MM.1S (cell line): Measurements from ENCODE around the gene IRAK4.

Experiments
- DNase-seq: peaks from one replicate; pipeline ENCODE4 v3.0.0-alpha.2; 2015
- H2AFZ ChIP-seq: fragments of 300-600 bp; sonication (generic); 2 replicates; pipeline ENCODE4 v1.6.0; 2016; ENCODE audit warnings: antibody characterized with exemption, low read length
- H3F3A ChIP-seq: fragments of 300-600 bp; sonication (generic); 2 replicates; pipeline ENCODE4 v1.6.1; 2016; ENCODE audit warnings: mild to moderate bottlenecking, antibody characterized with exemption, low read length, moderate library complexity, mixed read lengths; ENCODE audit not compliant: insufficient read depth
- H3K27ac ChIP-seq: fragments of 300-600 bp; sonication (generic); 2 replicates; pipeline ENCODE4 v1.5.1; 2016; ENCODE audit warnings: mild to moderate bottlenecking, low read length
- H3K27me3 ChIP-seq: fragments of 300-600 bp; sonication (generic); replicated peaks from 2 replicates; pipeline ENCODE4 v1.6.0; 2016; ENCODE audit warnings: low read length; ENCODE audit not compliant: insufficient read depth
- H3K36me3 ChIP-seq: fragments of 300-600 bp; sonication (generic); replicated peaks from 2 replicates; pipeline ENCODE4 v1.6.1; 2016; ENCODE audit warnings: mild to moderate bottlenecking, low read length, mixed read lengths; ENCODE audit not compliant: insufficient read depth
- H3K4me1 ChIP-seq: fragments of 300-600 bp; sonication (generic); 2 replicates; pipeline ENCODE4 v1.6.1; 2016; ENCODE audit warnings: low read length, mixed read lengths
- H3K4me2 ChIP-seq: fragments of 300-600 bp; sonication (generic); 2 replicates; pipeline ENCODE4 v1.6.0; 2016; ENCODE audit warnings: low read depth, low read length
- H3K4me3 ChIP-seq: fragments of 300-600 bp; sonication (generic); 2 replicates; pipeline ENCODE4 v1.5.1; 2016; ENCODE audit warnings: low read length, mixed read lengths
- H3K79me2 ChIP-seq: fragments of 300-600 bp; sonication (generic); 2 replicates; pipeline ENCODE4 v1.6.1; 2016; ENCODE audit warnings: mixed run types, low read length, mixed read lengths
- H3K9ac ChIP-seq: fragments of 300-600 bp; sonication (generic); 2 replicates; pipeline ENCODE4 v1.6.1; 2016; ENCODE audit warnings: low read length, mixed read lengths
- H3K9me2 ChIP-seq: fragments of 300-600 bp; sonication (generic); replicated peaks from 2 replicates; pipeline ENCODE4 v1.6.1; 2016; ENCODE audit warnings: mild to moderate bottlenecking, low read length, mixed read lengths; ENCODE audit not compliant: insufficient read depth
- H3K9me3 ChIP-seq: fragments of 300-600 bp; sonication (generic); replicated peaks from 2 replicates; pipeline ENCODE4 v1.6.1; 2016; ENCODE audit warnings: mild to moderate bottlenecking, low read length, mixed read lengths; ENCODE audit not compliant: insufficient read depth
- H4K20me1 ChIP-seq: fragments of 300-600 bp; sonication (generic); 2 replicates; pipeline ENCODE4 v1.6.1; 2016; ENCODE audit warnings: mild to moderate bottlenecking, low read length, moderate library complexity, mixed read lengths; ENCODE audit not compliant: insufficient read depth
- CTCF ChIP-seq: fragments of 300-600 bp; sonication (generic); IDR thresholded peaks from 2 replicates; pipeline ENCODE4 v1.5.1; 2016; ENCODE audit warnings: antibody characterized with exemption, low read length, mixed read lengths
- EZH2 ChIP-seq: fragments of 300-600 bp; sonication (generic); optimal IDR thresholded peaks from 2 replicates; pipeline ENCODE3; 2017; ENCODE audit warnings: low read depth, mild to moderate bottlenecking, antibody characterized with exemption, low read length, mixed read lengths
- EZH2phosphoT487 ChIP-seq: fragments of 300-600 bp; sonication (generic); IDR thresholded peaks from 2 replicates; pipeline ENCODE4 v1.6.1; 2018; ENCODE audit warnings: antibody characterized with exemption, low read length

Gene IRAK4

GRCh38 chr12:43824207-43824775, 65.5 kb downstream of the IRAK4 start:
- H2AFZ ChIP-seq, result no peak overlapping the region

GRCh38 chr12:43826681-43827080, 67.9 kb downstream of the IRAK4 start:
- no peak for TF ChIP-seq EZH2phosphoT487
- TF ChIP-seq CTCF, result no peak
- no peak for TF ChIP-seq EZH2
- Histone ChIP-seq H3K27ac (no peak overlapping the region), H3K79me2 (no peaks in the 10 kb centered on the region)

More at GRCh38 chr12:43824207-43824775, 65.5 kb downstream of the IRAK4 start:
- Histone ChIP-seq H4K20me1 (no peaks in the 10 kb centered on the region), H3K4me2 (no peak overlapping the region), H3K9me2 (no peaks in the 10 kb centered on the region), H3K4me1 (no peaks in the 10 kb centered on the region), H3K27ac (no peak overlapping the region), H3F3A (no peaks in the 10 kb centered on the region), H3K27me3 (no peaks in the 10 kb centered on the region), H3K36me3 (no peaks in the 10 kb centered on the region), H3K4me3 (no peak overlapping the region), H3K79me2 (no peaks in the 10 kb centered on the region), H3K9ac (no peak overlapping the region), H3K9me3 (no peaks in the 10 kb centered on the region)
- DNase-seq, result no peak
- no peak for TF ChIP-seq CTCF
- TF ChIP-seq EZH2, result no peak
- TF ChIP-seq EZH2phosphoT487, result no peak

GRCh38 chr12:43827093-43827492, 68.3 kb downstream of the IRAK4 start:
- H3K9me2 ChIP-seq, result no peaks in the 10 kb centered on the region
- no peak overlapping the region for H3K4me3 ChIP-seq
- no peak for TF ChIP-seq EZH2
- H3K79me2 ChIP-seq, result no peaks in the 10 kb centered on the region
- no peak overlapping the region for H3K27ac ChIP-seq
- H2AFZ ChIP-seq, result no peak overlapping the region
- no peaks in the 10 kb centered on the region for H3K9me3 ChIP-seq
- H3F3A ChIP-seq, result no peaks in the 10 kb centered on the region
- no peaks in the 10 kb centered on the region for H3K36me3 ChIP-seq
- H3K4me1 ChIP-seq, result no peaks in the 10 kb centered on the region
- no peak overlapping the region for H3K9ac ChIP-seq
- H3K4me2 ChIP-seq, result no peak overlapping the region
- H3K27me3 ChIP-seq, result no peaks in the 10 kb centered on the region
- DNase-seq, result no peak
- H4K20me1 ChIP-seq, result no peaks in the 10 kb centered on the region

More at GRCh38 chr12:43826681-43827080, 67.9 kb downstream of the IRAK4 start:
- Histone ChIP-seq H3K4me2 (no peak overlapping the region), H3K9me3 (no peaks in the 10 kb centered on the region), H3K27me3 (no peaks in the 10 kb centered on the region), H3K9me2 (no peaks in the 10 kb centered on the region), H3K4me1 (no peaks in the 10 kb centered on the region), H3K36me3 (no peaks in the 10 kb centered on the region), H2AFZ (no peak overlapping the region), H3K4me3 (no peak overlapping the region), H3F3A (no peaks in the 10 kb centered on the region), H4K20me1 (no peaks in the 10 kb centered on the region), H3K9ac (no peak overlapping the region)
- no peak for DNase-seq

GRCh38 chr12:43832463-43833168, 73.9 kb downstream of the IRAK4 start:
- Histone ChIP-seq H3K4me2 (no peak overlapping the region), H3K9ac (no peak overlapping the region), H3K9me2 (no peaks in the 10 kb centered on the region), H3K4me1 (peaks cover 6% of the 10 kb centered on the region; the same call in 1 of the 2 replicates), H4K20me1 (no peaks in the 10 kb centered on the region), H3K27me3 (no peaks in the 10 kb centered on the region), H3K79me2 (peaks cover 7% of the 10 kb centered on the region; the same call in 1 of the 2 replicates), H3K36me3 (no peaks in the 10 kb centered on the region), H2AFZ (no peak overlapping the region), H3K4me3 (no peak overlapping the region), H3K9me3 (no peaks in the 10 kb centered on the region), H3F3A (no peaks in the 10 kb centered on the region; the same call in 1 of the 2 replicates), H3K27ac (no peak overlapping the region)
- no peak for TF ChIP-seq EZH2
- no peak for TF ChIP-seq EZH2phosphoT487
- TF ChIP-seq CTCF, result no peak
- no peak for DNase-seq
